Stimulated activated CD8-positive, alpha-beta memory T cell treated with anti-CD3 and anti-CD28 coated beads, Interleukin-2, amount 100 ng/mL, for 48 hours (primary cell): ENCODE results near the gene CAND2.

Source experiments
- DNase-seq, 2 donors: peaks; one replicate each; pipeline ENCODE4 v3.0.0-alpha.2; 2020; ENCODE audit warnings: low read depth in 2 of 2

CAND2 gene

DNA sequence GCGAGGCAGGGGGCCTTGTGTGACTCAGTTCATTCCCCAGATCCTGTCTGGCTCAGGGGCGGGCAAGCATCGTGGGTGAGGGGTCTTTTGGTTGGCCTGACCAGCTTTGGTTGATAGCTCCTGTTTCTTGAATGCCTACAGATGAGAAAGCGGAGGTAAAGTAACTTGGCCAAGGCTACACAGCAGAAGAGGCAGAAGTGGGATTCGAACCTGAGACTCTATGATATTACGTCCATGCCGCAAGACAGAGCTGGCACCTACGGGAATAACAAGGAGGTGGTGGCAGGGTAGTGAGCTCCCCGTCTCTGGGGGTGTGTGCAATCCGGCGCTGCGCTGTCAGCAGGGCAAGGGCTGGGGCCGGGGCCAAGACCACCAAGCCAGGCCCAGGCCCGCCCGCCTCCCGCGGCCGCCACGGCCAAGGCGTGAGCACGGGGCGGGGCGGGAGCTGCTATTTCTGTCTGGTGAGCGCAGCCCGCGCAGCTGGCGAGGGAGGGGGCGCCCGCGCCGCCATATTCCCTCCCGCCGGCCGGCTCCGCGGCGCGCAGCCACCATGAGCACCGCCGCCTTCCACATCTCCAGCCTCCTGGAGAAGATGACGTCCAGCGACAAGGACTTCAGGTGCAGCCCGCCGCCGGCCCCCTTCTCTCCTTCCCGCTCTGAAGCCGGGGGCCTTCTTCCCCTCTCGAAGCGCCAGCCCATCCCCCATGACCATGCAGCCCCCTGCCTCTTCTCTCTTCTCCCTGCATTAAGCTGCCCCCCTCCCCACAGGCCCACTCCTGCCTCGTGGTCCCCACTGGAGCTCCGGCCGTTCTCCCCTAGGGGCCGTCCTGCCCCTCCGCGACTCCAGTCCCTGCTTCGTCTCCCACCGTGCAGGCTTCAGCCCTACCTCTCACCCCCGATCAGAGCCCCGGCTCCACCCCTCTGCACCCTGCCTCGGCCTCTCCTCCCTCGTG lies at the start of gene CAND2:
Gene CAND2 (plus strand): TSS at position 510 of the 953 bp plus-strand sequence. CDS start 41 bp downstream, at position 551.
- peak in 1 of 2 donors; percentile 13 for DNase-seq

DNA sequence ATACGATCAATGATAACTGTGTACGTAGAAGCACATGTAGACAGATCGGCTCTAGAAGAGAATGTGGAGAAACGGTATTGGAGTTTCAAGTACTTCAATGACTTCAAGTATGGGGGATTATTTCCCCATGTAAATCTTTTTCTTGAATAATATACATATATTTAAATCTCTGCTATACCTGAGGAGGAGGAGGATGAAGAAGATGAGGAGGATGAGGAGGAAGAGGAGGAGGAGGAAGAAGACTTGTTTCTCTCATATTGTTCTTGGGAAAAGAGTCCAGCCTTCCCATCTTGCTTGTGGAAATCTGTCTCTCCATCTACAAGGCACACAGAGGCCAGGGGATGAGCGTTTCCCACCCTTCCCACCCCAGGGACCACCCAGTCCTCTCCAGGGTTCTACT lies 48.0 kb upstream of the CAND2 start:
- no peak for DNase-seq

DNA sequence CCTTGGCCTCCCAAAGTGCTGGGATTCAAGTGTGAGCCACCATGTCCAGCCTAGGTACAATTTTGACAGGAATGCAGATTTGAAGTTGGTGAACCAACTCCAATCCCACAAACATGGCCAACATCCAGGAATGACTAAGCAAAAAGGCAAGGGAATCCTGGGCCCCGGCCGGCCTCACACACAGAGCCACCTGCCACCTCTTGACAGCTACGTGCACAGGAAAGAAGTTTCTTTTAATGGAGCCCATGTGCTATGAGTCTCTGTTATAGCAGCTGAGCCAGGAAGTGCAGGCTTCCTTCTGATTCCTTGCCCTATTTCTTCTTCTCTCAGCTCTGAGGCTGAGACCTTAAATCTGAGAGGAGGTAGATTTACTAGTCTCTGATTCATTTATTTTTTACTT lies 46.3 kb upstream of the CAND2 start:
- DNase-seq, result no peak

DNA sequence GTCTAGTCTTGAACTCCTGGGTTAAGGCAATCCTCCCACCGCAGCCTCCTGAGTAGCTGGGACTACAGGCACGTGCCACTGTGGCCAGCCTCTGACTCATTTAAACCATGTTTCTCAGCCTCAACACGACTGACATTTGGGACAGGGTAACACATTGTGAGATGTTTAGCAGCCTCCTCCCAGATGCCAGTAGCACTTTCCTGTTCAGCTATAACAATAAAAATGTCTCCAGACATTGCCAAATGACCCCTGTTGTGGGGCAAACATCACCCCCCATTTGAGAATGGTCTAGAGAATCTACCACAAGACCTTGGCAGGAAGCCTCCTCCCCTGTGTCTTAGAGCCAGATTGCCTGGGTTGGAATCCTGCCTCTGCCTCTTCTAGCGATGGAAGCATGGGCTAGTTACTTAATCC lies 45.8 kb upstream of the CAND2 start:
- DNase-seq, result peak; percentile 23

DNA sequence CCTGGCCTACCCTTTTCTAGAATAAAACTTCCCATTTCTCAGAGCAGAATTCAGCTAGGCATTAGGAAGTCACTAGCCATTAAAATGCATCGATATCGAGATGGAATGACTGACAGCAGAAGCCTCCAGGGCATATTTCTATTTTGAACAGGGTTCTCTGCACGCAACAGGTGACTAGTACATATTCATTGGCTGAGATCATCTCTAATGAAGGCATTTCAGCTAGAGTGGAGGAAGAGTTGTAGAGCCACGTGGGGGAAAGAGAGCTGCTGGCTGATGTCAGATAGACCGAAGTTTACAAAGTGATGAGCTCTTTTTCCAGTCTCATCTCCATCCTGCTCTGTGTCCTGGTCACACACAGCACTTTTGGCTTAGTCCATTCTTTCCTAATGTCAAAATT lies 44.9 kb upstream of the CAND2 start:
- no peak for DNase-seq

DNA sequence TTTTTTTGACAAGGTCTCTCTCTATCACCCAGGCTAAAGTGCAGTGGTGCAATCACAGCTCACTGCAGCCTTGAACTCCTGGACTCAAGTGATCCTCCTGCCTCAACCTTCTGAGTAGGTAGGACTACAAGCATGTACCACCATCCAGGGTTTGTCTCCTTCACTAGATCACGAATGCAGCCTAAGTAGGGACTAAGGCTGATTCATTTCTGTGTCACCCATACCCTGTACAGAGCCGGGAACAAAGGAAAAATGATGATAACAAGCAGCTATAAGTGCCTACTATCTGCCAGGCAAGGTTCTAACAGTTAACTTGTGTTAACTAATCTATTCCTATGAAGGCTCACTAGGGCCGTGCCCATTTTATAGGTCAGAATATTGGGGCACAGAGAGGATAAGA lies 44.4 kb upstream of the CAND2 start:
- no peak for DNase-seq

DNA sequence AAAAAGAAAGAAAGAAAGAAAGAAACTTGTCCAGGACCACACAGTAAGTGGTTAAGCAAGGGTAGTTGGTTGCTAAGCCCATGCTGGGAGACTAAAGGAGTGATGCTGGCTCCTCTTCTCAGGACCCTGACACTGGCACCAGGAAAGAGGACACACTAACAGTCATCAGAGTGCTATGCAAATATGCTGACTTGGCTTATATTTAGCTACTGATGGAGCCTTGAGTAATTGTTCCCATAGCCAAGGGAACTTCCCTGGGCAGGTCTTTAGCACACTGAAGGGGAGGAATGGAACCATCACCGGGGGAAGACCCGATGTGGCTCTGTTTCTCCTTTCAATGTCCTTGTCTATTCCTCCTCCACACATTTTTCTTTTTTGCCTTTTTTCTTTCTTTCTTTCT lies 43.7 kb upstream of the CAND2 start:
- DNase-seq, result no peak

DNA sequence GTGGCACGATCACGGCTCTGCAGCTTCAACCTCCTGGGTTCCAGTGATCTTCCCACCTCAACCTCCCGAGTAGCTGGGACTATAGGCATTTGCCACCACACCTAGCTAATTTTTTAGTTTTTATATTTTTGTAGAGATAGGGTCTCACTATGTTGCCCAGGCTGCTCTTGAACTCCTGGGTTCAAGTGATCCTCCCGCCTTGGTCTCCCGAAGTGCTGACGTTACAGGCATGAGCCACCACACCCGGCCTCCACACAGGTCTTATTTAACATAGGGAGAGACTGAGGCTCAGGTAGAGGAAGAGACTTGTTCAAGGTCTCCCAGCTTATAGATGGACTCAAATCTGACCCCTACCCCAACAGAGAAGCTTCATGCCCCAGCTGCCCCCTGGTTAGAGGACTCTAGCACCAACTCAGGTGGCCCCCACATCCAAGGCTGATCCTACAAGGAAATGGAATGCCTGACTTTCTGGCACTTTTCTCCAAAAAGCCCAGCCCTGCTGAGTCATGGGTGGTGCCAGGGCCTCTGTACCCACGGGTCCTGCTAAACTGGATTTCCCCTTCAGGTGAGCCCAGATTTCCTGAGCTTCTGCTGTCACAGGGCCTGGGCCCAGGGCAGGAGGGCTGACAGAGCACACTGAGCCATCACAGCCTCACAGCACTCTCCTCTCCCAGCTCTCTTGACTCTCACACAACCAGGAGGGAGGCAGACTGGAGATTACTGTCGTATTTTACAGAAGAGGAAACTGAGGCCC lies 43.0 kb upstream of the CAND2 start:
- no peak for DNase-seq

DNA sequence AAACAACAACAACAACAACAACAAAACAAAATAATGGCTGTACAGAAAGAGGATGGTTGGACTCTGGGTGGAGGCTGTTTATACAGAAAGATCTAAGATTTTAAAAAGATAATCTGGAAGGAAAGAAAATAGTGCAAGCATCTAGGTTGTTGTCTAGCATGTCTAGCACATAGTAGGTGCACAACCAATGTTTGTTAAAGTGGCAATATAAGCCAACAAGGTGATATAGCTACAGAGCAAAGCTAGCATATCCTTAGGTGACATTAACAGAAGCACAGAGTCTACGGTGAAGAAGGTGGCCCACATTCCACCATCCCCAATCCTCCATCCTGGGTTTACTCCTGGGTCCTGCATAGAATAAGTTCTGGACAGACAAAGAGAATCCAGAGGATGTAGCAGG lies 42.2 kb upstream of the CAND2 start:
- DNase-seq, result no peak

DNA sequence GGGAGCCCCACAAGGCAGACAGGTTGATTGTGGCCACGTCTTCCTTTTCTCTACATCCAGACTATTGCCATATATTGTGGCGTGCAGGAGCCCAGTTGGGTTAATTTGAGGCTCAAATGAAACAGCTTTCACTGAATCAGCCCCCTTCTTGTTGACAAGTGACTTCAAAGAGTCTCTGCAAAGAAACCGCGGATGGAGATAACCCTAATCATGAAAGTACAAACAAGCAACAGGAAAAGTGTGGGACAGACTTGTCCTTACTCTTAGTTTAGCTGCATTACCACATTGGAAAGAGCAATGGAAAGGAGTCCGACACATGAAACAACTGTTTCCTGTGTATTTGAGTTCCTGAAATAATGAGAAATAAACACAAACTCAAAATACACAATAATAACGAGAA lies 40.7 kb upstream of the CAND2 start:
- DNase-seq, result no peak

DNA sequence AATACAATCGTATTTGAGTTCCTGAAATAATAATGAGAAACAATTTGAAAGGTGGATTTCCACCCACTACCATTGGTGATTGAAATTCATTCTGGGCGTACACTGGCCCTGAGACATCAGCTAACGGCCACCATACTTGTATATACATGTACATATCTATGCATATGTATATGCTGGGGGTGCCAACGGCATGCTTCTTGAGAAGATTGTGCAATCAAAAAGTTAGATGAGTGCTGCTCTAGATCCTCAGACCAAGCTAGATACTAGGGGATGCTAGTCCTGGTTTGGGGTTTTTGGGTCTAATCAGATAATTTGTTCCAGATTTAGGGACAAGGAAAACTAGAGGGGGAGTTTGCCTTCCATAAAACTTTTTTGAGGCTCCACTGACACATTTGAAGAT lies 40.3 kb upstream of the CAND2 start:
- DNase-seq, result no peak

DNA sequence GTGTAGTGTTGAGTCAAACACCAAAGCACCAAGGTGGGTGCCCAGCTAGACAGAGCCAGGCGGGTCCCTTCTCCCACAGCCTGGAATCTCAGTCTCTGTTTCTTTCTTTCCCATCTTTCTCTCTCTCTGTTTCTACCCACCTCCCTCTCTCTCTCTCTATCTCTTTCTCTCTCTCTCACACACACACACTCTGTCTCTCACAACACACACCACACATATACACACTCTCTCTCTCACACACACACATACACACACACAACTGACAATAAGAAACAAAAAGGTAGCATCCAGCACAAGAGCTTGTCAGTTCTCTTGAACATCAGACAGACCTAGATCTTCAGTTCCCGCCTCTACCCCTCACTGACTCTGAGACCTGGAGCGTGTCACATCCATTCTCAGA lies 39.8 kb upstream of the CAND2 start:
- DNase-seq, result no peak

DNA sequence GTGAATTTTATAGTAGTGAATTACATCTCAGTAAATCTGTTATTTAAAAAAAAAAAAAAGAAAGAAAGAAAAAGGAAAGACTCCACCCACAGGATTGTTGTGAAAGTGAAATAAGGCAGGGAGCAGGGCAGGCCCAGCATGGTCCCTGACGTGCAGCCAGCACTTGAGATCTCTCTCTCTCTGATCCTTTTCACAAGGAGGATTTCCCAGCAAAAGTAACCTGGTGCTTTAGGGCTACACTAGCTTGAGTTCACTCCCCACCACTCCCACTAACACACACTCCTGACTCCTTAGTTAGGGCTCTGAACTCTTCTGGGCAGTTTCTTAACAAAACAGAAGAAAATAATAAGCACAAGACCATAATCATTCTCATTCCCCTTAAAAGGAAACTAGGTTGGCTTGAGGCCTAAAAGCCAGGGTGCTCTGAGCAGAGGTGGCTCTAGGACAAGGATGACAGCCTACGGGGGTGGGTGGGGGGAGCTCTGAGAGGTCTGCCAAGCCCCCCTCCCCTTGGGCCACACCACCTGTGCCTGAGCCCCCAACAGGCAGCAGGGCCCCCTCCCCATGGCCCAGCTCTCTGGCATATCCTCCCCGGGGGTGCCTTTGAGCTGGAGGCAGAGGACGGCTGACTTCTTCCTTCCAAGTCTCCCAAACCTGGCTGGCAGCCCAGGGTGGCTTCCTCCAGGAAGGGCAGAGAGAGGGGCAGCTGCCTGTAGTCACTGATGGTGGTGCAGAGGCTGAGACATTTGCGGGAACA lies 38.3 kb upstream of the CAND2 start:
- DNase-seq, result no peak

DNA sequence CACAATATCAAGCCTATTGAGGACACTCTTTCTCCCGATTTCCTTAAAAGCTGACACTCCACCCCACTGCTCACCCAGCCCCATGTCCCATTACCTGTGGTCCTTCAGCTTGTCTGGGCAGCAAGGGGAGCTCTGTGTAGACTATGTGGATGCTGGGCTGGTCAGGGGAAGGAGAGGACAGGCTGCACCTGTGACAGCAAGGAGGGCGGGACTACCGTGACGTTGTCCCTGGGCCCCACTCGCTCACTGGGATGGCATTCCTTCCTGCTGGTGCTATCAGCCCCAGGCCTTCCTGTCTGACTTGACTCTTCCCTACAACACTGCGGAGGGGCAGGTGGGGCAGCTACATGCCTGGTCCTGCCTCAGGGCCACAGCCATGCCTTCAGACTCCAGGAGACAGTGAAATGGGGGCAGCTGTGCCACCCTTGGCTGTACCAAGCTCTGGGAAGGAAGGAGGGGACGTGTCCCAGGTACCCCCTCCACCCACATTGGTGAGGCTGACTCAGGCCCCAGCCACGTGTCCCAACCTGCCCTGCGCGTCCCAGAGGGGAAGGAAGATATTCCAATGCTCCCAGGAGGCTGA lies 37.3 kb upstream of the CAND2 start, which contains the start of gene TMEM40:
Gene TMEM40 (minus strand): TSS at position 163 of the 583 bp plus-strand sequence. CDS start 9,427 bp downstream, outside the sequence.
- DNase-seq, result no peak

DNA sequence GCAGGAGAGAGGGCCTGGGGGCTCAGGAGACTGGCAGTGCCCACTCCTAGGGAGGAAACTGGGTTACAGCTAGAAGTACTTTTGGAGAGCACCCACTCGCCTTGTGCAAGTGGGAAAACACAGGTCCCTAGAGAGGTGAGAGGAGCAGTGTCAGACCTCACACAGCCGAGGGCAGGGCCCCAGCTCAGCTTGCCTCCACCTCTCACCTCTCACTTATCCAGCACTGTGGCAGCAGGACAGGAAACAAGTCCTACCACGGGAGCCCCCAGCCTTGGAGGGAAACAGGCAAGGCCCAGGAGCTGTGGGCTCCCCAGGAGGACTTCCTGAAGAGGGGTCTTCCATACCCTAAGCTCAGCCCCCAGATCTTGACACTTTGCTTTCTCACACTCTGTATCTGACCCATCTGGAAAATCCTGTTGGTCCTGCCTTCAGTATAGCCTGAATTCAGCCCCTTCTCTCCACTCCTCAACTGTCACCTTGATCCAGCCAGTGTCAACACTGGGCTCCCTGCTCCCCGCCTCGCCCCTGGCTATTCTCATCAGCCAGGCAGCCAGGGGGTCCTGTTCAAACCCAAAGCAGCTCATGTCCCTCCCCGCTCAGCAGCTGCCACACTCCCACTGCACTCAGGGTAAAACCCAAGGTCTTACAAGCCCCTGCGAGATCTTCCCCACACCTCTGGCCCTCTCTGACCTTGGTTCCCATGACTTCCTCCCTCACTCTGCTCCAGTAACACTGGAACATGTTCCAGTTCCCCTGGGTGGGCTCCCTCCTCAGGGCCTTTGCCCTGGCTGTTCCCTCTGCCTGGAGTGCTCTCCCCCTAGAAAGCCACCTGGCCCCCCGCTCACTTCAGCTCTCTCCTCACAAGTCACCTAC lies 36.6 kb upstream of the CAND2 start:
- DNase-seq, result no peak

DNA sequence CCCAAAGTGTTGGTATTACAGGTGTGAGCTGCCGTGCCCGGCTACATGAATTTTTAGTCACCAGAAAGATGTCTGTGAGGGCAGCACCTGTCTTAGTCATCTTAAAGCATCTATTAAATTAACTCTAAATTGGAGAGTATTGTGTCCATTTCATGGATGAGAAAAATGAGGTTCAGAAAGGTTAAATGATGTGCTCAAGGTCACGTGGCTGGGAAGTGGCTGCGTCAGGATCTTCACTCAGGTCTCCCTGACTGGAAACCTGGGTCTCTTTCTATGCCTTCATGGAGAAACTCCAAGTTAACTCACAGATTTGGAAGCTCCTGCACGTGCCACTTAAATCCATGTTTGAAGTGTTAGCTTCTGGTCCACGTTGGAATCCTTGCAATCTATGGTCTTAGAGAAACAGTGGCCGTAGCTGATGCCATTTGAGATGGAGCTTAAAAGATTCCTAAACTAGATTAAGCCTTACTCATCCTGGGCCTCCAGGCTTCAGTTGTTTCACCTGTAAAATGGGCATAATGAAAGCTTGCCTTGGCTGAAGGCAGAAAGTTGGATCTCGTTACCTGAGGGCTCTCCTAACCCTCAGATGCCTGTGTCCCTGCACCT lies 32.2 kb upstream of the CAND2 start:
- DNase-seq, result no peak

DNA sequence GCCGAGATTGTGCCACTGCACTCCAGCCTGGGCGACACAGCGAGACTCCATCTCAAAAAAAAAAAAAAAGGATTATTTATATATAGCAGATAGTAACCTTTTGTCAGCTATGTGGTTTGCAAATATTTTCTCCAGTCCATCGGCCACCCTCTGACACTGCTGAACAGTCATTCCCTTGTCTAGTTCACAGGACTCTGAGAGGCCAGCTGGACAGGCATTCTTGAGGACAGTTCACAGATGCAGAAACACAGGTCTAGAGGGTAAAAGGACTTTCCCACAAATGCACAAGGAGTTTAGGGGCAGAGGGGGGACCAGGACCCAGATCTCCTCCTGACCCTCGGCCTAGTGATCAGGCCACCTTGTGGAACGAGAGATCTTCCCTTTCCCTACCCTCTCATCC lies 29.9 kb upstream of the CAND2 start:
- no peak for DNase-seq

DNA sequence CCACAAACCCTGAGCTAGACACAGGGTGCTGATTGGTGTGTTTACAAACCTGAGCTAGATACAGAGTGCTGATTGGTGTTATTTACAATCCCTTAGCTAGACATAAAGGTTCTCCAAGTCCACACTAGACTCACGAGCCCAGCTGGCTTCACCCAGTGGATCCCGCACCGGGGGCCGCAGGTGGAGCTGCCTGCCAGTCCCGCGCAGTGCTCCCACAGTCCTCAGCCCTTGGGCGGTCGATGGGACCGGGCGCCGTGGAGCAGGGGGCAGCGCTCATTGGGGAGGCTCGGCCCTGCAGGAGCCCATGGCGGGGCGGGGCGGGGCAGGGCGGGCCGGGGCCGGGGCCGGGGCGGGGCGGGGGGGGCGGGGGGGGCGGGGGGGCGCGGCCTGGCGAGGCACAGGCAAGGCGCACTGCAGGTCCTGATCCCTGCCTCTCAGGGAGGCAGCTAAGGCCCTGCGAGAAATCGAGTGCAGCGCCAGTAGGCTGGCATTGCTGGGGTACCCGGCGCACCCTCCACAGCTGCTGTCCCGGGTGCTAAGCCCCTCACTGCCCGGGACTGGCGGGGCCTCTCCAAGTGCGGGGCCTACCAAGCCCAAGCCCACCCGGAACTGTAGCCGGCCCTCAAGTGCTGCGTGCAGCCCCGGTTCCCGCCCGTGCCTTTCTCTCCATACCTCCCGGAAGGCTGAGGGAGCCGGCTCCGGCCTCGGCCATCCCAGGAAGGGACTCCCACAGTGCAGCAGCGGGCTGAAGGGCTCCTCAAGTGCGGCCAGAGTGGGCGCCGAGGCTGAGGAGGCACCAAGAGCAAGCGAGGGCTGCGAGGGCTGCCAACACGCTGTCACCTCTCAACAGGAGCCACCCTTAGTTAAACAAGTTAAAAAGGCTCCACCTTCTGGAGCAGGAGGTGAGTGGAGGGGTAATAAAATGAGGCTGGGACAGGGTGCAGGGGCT lies 27.6 kb upstream of the CAND2 start:
- no peak for DNase-seq

DNA sequence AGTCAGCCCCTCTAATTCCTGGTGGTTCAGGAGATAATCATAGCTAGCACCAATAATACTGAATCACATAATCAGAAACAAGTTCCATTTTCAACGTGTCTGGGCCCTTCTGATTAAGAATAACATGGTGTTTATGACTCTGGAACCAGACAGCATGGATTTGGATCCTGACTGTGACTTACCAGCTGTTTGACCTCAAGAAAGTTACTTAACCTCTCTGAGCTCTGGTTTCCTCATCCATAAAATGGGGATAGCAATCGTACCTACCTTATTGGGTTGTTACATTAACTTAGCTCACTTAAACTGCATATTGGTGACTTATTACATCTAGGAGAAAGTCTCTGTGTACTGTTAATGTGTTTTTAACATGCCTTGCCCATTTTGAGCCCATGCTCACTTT lies 26.7 kb upstream of the CAND2 start:
- DNase-seq, result no peak
